Umbilical cord (tissue), 2 donors: ENCODE measurements around the gene ABLIM1. TPM values are rescaled to one million over a fixed set of nuclear protein-coding genes. Genes with fewer than 3 reads are reported as not detected.

Source experiments
- DNase-seq: peaks from one replicate; pipeline ENCODE4 v3.0.0-alpha.2; 2015; ENCODE audit warnings: low spot score
- total RNA-seq: library from RNA; depleted of rRNA; stranded (reverse); fragments of >200 nt; gene quantifications from one replicate; pipeline ENCODE4 v1.2.3, GENCODE V29; 2014; ENCODE audit warnings: low replicate concordance; ENCODE audit not compliant: insufficient read depth

Gene ABLIM1
- total RNA-seq, 1 donor from 2014 or later = 70.5 TPM

DNA sequence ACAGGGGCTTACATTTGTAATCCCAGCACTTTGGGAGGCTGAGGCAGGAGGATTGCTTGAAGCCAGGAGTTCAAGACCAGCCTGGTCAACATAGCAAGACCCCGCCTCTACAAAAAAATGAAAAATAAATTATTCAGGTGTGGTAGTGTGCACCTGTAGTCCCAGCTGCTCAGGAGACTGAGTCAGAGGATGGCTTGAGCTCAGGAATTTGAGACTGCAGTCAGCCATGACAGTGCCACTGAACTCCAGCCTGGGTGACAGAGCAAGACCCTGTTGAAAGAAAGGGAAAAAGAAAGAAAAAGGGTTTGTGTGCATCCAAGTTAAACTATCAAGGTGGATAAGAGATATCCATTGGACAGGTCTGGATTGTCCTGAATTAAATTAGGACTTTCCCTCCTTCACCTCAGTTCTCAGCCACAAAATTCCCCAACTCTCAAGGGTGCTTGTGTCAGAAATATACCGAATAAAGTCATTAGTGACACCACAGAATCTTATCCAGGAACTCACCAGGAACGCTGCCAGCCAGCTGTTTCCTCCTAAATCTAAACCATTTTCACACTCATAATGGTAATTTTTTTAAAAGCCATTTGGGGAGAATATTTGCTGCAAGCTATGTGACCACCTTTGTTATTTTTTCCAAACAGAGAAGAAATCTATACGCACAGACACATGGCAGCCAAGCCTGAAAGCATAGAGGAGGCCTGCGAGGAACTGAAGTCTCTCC lies 265.8 kb downstream of the ABLIM1 start:
- DNase-seq = no peak

DNA sequence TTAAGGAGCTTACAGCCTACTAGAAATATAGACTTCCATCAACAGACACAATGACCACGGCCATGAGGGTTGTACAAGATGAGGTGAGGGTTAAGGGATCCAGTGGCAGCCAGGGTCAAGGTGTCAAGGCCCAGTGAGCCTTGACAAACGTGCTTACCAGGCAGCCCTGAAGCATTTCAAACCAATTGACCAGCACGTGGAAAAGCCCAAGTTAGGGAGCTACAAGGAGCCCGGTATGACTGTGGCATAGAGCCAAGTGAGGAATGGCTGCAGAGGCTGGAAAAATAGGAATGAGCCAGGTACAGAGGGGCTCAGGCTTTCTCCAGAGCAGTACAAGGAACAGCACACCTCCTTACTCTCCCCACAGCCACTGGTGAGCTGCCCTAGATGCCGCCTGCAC lies 266.5 kb downstream of the ABLIM1 start:
- no peak for DNase-seq

DNA sequence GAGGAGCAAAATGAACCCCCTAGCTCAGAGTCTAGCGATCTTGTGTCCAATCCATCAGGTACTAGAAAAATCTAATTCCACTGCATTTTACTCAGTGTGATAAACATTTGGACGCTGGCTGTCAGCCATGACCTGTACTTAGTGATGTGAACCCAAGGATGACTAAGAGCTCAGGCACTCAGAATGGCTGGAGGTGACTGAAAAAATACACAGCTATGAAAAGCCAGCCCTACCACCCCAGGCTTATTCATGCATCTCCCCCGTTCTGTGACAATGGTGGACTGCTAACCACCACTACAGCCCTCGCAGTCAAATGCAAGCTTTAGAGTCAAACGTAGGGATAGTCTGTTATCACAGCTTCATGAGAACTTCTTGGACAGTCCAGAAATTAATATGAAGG lies 268.6 kb downstream of the ABLIM1 start:
- no peak for DNase-seq

DNA sequence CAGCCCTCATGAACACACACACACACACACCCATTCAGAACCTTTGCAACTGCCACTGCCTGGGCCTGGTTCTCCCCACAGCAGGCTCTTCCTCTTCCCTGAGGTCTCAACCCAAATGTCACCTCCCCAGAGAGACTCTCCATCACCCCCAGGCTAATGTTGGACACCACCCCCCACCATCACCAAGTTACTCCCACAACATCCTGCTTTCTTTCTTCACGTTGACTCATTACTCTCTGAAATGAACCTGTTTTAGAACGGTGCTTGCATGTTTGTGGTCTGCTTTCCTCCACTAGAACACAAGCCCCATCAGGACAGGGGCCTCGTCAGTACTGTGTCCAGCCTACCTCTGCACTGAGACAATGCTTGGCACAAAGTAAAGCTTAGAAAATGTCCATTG lies 269.8 kb downstream of the ABLIM1 start:
- no peak for DNase-seq

DNA sequence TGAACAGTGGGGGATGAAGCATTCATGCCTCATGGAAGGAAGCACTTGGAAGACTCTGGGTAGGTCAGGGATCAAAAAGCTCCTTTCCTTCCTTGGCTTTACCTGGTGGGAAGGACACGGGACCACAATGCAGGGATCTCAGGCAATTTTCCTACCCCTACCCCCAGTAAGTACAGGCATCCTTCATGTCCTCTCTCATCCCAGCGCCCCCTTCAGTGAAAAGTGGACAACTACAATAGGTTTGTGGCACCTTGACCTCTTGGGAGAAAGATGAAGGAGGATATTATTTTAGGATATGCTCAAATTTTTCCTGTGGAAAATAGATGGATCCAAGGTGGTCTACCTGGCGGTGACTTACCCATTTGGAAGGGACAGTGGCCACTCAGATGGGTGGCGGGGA lies 270.3 kb downstream of the ABLIM1 start:
- DNase-seq = no peak

DNA sequence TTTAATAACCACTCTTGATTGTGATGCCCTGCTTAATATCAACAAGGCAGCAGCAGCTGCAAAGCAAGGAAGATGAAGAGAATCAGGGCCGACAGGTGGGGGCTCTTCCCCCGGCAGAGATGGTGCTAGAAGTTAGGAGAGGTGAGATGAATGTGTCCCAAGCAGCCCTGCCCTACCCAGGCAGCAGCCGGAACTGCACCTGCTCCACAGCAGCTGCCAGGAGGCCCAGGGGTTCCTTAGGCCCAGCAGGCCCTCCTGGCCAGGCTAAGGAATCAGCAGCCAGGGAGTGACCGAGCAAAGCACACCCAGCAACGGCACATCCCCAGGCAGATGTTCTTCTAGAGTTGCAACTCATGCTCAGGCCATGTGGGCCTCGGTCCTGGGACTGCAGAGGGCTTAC lies 271.6 kb downstream of the ABLIM1 start:
- no peak for DNase-seq

DNA sequence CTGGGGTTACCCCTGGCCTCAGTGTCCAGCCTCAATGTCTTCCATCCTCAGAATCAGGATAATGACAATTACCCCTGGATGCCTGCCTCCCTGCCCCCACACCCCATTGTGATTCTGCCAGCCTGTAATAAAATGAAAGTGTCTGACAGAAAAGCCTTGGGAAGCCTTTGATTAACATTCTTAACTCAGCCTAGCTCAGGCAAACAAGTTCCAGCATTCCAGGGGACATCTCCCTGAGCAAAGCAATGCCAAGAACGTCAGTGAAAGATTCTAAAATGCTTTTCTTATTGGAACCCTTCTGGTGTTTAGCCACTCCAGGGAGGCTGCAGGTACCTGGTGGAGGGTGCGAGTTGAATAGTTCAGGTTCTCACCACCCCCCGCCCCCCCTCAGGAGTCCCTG lies 272.5 kb downstream of the ABLIM1 start:
- no peak for DNase-seq

DNA sequence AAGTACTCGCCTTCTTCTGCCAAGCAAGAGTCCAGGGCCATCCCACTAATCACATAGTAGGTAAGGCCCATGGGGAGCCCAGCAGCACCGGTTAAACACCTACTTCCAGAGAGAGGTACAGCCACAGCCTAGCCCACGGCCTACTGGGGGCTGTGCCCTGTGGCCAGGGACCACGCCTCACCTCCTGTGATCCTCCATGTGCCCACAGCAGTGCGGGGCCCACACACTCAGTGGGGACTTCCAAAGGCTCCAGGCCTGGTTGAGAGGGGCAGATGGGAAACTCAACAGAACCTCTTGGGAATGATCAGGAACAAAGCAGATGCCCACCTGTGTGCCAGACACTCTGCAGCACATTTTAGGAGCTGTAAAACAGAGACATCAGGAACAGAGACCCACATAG lies 273.5 kb downstream of the ABLIM1 start:
- no peak for DNase-seq

DNA sequence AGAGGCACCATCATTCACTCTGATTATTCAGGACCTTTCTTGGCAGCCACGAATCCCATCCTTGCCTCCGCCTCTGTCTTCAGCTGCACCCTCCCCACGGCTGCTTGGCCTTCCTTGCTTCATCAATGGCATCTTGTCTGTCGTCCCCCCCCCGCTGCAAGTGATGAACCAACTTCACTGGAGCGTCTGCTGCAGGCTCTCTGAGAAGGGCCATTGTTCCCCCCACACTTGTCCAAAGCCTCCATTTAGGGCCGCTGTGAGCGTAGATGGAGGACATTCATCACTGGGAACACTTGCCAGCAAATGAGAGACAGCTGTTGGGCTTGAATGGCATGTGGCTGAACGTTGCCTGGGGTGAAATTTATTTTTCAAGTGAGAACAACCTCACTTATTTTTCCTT lies 273.9 kb downstream of the ABLIM1 start:
- no peak for DNase-seq

Other genes with a start within 250 kb of the ABLIM1 start
- gene FHIP2A, start 163.5 kb upstream of the ABLIM1 start, total RNA-seq = 25.3 TPM